H1 (cell line): ENCODE measurements around the gene UBN2. TPM values are rescaled to one million over a fixed set of nuclear protein-coding genes. Genes with fewer than 3 reads are reported as not detected.

Source experiments
- CTCF ChIA-PET: fragments of 300-600 bp; sonication (Branson Sonifier 250); formaldehyde crosslinking; loops from one replicate; lab custom pipeline; 2021; ENCODE audit not compliant: partially characterized antibody; lab: Charles Lee
- POLR2A ChIA-PET: fragments of 300-600 bp; sonication (Branson Sonifier 250); formaldehyde crosslinking; loops from one replicate; lab custom pipeline; 2021; ENCODE audit warnings: inconsistent platforms; ENCODE audit not compliant: partially characterized antibody; lab: Charles Lee
- DNase-seq, 2 experiments: peaks; one replicate each; pipeline versions ENCODE4 v3.0.0 to v3.0.0-alpha.2; 2010 to 2022; ENCODE audit warnings: low spot score in 2 of 2, low read depth in 1 of 2, mixed read lengths in 1 of 2
- FAIRE-seq: peaks from 2 replicates; lab custom pipeline; 2011; peaks lifted over from hg19 to GRCh38; lab: Jason Lieb, UNC
- H2AFZ ChIP-seq: 2 replicates; pipeline ENCODE4 v1.8.1; 2012; ENCODE audit warnings: low read length, inconsistent platforms
- H2AK5ac ChIP-seq: 2 replicates; pipeline ENCODE4 v1.6.1; 2013; ENCODE audit warnings: low read depth, low read length
- H2BK120ac ChIP-seq: replicated peaks from 2 replicates; pipeline ENCODE3; 2013; ENCODE audit warnings: low read depth, low read length, inconsistent platforms
- H2BK12ac ChIP-seq: 2 replicates; pipeline ENCODE4 v1.6.1; 2013; ENCODE audit warnings: low read depth, low read length
- H2BK15ac ChIP-seq: 2 replicates; pipeline ENCODE4 v1.6.1; 2013; ENCODE audit warnings: low read length
- H2BK20ac ChIP-seq: 2 replicates; pipeline ENCODE4 v1.6.1; 2013; ENCODE audit warnings: low read length
- H2BK5ac ChIP-seq: 2 replicates; pipeline ENCODE4 v1.6.1; 2013; ENCODE audit warnings: low read depth, low read length
- H3K14ac ChIP-seq: 2 replicates; pipeline ENCODE4 v1.6.1; 2013; ENCODE audit warnings: inconsistent platforms; ENCODE audit not compliant: insufficient read length
- H3K18ac ChIP-seq: 2 replicates; pipeline ENCODE4 v1.6.1; 2013; ENCODE audit warnings: low read length; ENCODE audit errors: extremely low read depth
- H3K23ac ChIP-seq: 2 replicates; pipeline ENCODE4 v1.6.1; 2013; ENCODE audit warnings: inconsistent platforms; ENCODE audit not compliant: insufficient read length
- H3K23me2 ChIP-seq: 2 replicates; pipeline ENCODE4 v1.6.1; 2013; ENCODE audit warnings: low read depth, low read length
- H3K27ac ChIP-seq: 2 replicates; pipeline ENCODE4 v1.6.1; 2011; ENCODE audit warnings: low read depth, low read length, inconsistent platforms
- H3K27me3 ChIP-seq, 4 experiments: replicated peaks in 1 of 4; 1 replicate in 1 of 4; 2 replicates in 3 of 4; pipeline versions ENCODE4 v1.6.1 to v1.8.1; 2011 to 2013; ENCODE audit warnings: low read length in 3 of 4, mild to moderate bottlenecking in 3 of 4, inconsistent platforms in 2 of 4, mixed read lengths in 2 of 4, moderate library complexity in 1 of 4; ENCODE audit not compliant: control insufficient read depth in 3 of 4, insufficient read depth in 3 of 4; ENCODE audit errors: extremely low read depth in 1 of 4
- H3K36me3 ChIP-seq, 4 experiments: 2 replicates each; pipeline versions ENCODE4 v1.6.1 to v1.8.1; 2011 to 2013; ENCODE audit warnings: mild to moderate bottlenecking in 4 of 4, low read length in 3 of 4, moderate library complexity in 2 of 4, control low read depth in 1 of 4, inconsistent platforms in 1 of 4; ENCODE audit not compliant: insufficient read depth in 4 of 4, control insufficient read depth in 2 of 4
- H3K4ac ChIP-seq: replicated peaks from 2 replicates; pipeline ENCODE3; 2013; ENCODE audit warnings: low read length, low read depth, mixed read lengths, inconsistent platforms; ENCODE audit not compliant: insufficient read length
- H3K4me1 ChIP-seq, 4 experiments: replicated peaks in 1 of 4; 1 replicate in 1 of 4; 2 replicates in 3 of 4; pipeline versions ENCODE4 v1.6.1 to v1.8.1; 2011 to 2013; ENCODE audit warnings: low read length in 3 of 4, inconsistent platforms in 2 of 4, mixed read lengths in 1 of 4; ENCODE audit not compliant: insufficient read depth in 4 of 4, control insufficient read depth in 3 of 4
- H3K4me2 ChIP-seq, 2 experiments: 2 replicates each; pipeline versions ENCODE4 v1.6.1 to v1.8.1; 2011 to 2013; ENCODE audit warnings: low read depth in 2 of 2, low read length in 2 of 2, control low read depth in 1 of 2, inconsistent platforms in 1 of 2, mild to moderate bottlenecking in 1 of 2; ENCODE audit not compliant: insufficient read depth in 1 of 2
- H3K4me3 ChIP-seq, 4 experiments: fragments of 200-600, 300-600 bp in 1 of 4; sonication (generic), shearing (Covaris generic), sonication (Bioruptor Twin) in 1 of 4; 2 replicates each; pipeline versions ENCODE4 v1.5.1 to v1.8.1; 2011 to 2016; ENCODE audit warnings: low read length in 4 of 4, low read depth in 3 of 4, control low read depth in 2 of 4, inconsistent platforms in 2 of 4, mild to moderate bottlenecking in 2 of 4, mixed read lengths in 1 of 4, moderate library complexity in 1 of 4; ENCODE audit not compliant: insufficient read depth in 2 of 4; ENCODE audit errors: extremely low read depth in 1 of 4
- H3K56ac ChIP-seq: replicated peaks from 2 replicates; pipeline ENCODE3; 2013; ENCODE audit warnings: low read depth, mild to moderate bottlenecking, mixed read lengths, low read length, inconsistent platforms; ENCODE audit not compliant: insufficient read length
- H3K79me1 ChIP-seq: 2 replicates; pipeline ENCODE4 v1.6.1; 2013; ENCODE audit warnings: low read depth, low read length, control low read depth
- H3K79me2 ChIP-seq, 2 experiments: 2 replicates each; pipeline versions ENCODE4 v1.6.1 to v1.8.1; 2012 to 2013; ENCODE audit warnings: low read length in 2 of 2, mild to moderate bottlenecking in 2 of 2, inconsistent platforms in 1 of 2; ENCODE audit not compliant: insufficient read depth in 2 of 2, control insufficient read depth in 1 of 2
- H3K9ac ChIP-seq, 4 experiments: replicated peaks in 1 of 4; 1 replicate in 1 of 4; 2 replicates in 3 of 4; pipeline versions ENCODE4 v1.6.1 to v1.8.1; 2011 to 2013; ENCODE audit warnings: low read depth in 3 of 4, low read length in 3 of 4, control low read depth in 2 of 4, mild to moderate bottlenecking in 2 of 4, moderate library complexity in 2 of 4, inconsistent platforms in 1 of 4; ENCODE audit errors: extremely low read depth in 1 of 4
- H3K9me3 ChIP-seq, 2 experiments: 2 replicates each; pipeline versions ENCODE4 v1.6.1 to v1.8.1; 2012 to 2013; ENCODE audit warnings: mild to moderate bottlenecking in 2 of 2, moderate library complexity in 2 of 2, control low read depth in 1 of 2, inconsistent platforms in 1 of 2, low read depth in 1 of 2, low read length in 1 of 2, mixed read lengths in 1 of 2; ENCODE audit not compliant: insufficient read depth in 2 of 2
- H4K20me1 ChIP-seq, 2 experiments: replicated peaks in 1 of 2; 2 replicates each; pipeline versions ENCODE3 to v1.8.1; 2011 to 2013; ENCODE audit warnings: inconsistent platforms in 2 of 2, low read length in 2 of 2, mild to moderate bottlenecking in 1 of 2; ENCODE audit not compliant: insufficient read depth in 2 of 2, control insufficient read depth in 1 of 2
- H4K5ac ChIP-seq: 2 replicates; pipeline ENCODE4 v1.6.1; 2013; ENCODE audit warnings: low read length, low read depth, mixed read lengths, inconsistent platforms; ENCODE audit not compliant: insufficient read length
- H4K8ac ChIP-seq: 2 replicates; pipeline ENCODE4 v1.8.0; 2013; ENCODE audit warnings: mild to moderate bottlenecking, moderate library complexity, low read length, inconsistent platforms; ENCODE audit not compliant: insufficient read depth; ENCODE audit errors: extremely low read depth
- H4K91ac ChIP-seq: replicated peaks from 2 replicates; pipeline ENCODE3; 2013; ENCODE audit warnings: low read length, mixed read lengths, inconsistent platforms; ENCODE audit not compliant: insufficient read length
- CHD2 ChIP-seq: IDR thresholded peaks from 2 replicates; pipeline ENCODE4 v1.6.1; 2012; ENCODE audit warnings: low read length, improper control_type of control experiment
- EP300 ChIP-seq, 2 experiments: IDR thresholded peaks; 1 replicate in 1 of 2; 2 replicates in 1 of 2; pipeline ENCODE4 v1.6.1; 2011 to 2012; ENCODE audit warnings: low read depth in 2 of 2, low read length in 2 of 2, mild to moderate bottlenecking in 2 of 2, borderline replicate concordance in 1 of 2, inconsistent platforms in 1 of 2, moderate library complexity in 1 of 2
- GABPA ChIP-seq: IDR thresholded peaks from 2 replicates; pipeline ENCODE4 v1.6.1; 2011; ENCODE audit warnings: mild to moderate bottlenecking, low read length, moderate library complexity, borderline replicate concordance; ENCODE audit not compliant: insufficient read depth
- JUN ChIP-seq: IDR thresholded peaks from 2 replicates; pipeline ENCODE4 v1.6.1; 2011; ENCODE audit warnings: low read depth, mild to moderate bottlenecking, improper control_type of control experiment, low read length
- MAX ChIP-seq: IDR thresholded peaks from 2 replicates; pipeline ENCODE4 v1.6.1; 2012; ENCODE audit warnings: inconsistent platforms
- RAD21 ChIP-seq, 2 experiments: IDR thresholded peaks in 1 of 2; conservative IDR thresholded peaks in 1 of 2; 2 replicates each; pipeline ENCODE4 v1.6.1; 2011; ENCODE audit warnings: low read depth in 2 of 2, low read length in 2 of 2, improper control_type of control experiment in 1 of 2, inconsistent platforms in 1 of 2, mild to moderate bottlenecking in 1 of 2, moderate library complexity in 1 of 2
- SP4 ChIP-seq: IDR thresholded peaks from 2 replicates; pipeline ENCODE4 v1.6.1; 2012; ENCODE audit warnings: low read length, inconsistent platforms
- WGBS, 2 experiments: shearing (Covaris generic) in 1 of 2; methylation state at CpG; one replicate each; pipeline versions ENCODE4 v1.1.6 to v1.1.7; 2013 to 2015; ENCODE audit warnings: low lambda C conversion rate in 2 of 2, mixed read lengths in 2 of 2, inconsistent platforms in 1 of 2, low coverage in 1 of 2, missing lambda C conversion rate in 1 of 2; ENCODE audit not compliant: insufficient replicate concordance in 2 of 2, insufficient coverage in 1 of 2, insufficient read length in 1 of 2; ENCODE audit errors: extremely low coverage in 1 of 2, missing lambda C conversion rate in 1 of 2; 5-methylcytosine and 5-hydroxymethylcytosine counted together
- polyA plus RNA-seq, 7 experiments: library from polyadenylated mRNA; depleted of rRNA in 3 of 7; stranded (reverse) in 5 of 7; unstranded in 2 of 7; fragments of >200 nt in 5 of 7; fragments of 200-250 nt in 2 of 7; gene quantifications; 1 replicate in 5 of 7; 2 replicates in 1 of 7; 4 replicates in 1 of 7; pipeline versions ENCODE4 v1.2.1 to v1.2.3, GENCODE V29; 2011 to 2013; ENCODE audit warnings: missing spikeins in 2 of 7, mixed read lengths in 2 of 7
- total RNA-seq: library from RNA; stranded (reverse); fragmentation: NEBNext Ultra II Directional; extraction: Animal tissue kit (Norgen Biotek cat#: 25700); gene quantifications from 2 replicates; pipeline ENCODE4 v1.2.1, GENCODE V29; 2021

The UBN2 gene
- total and polyA plus RNA-seq, 2 of the 8 experiments (the other 6 are each of a cell fraction or from before 2014, with no cell fraction given), result 4.1 to 39.6 TPM

- Histone ChIP-seq H3K56ac (no peak overlapping the region), H3K14ac (no peak overlapping the region), H2AK5ac (no peak overlapping the region), H4K20me1 (no peaks in the 10 kb centered on the region), H2BK12ac (no peak overlapping the region), H3K4ac (no peak overlapping the region), H3K4me3 (no peak overlapping the region), H3K9ac (no peak overlapping the region), H3K18ac (no peak overlapping the region), H2AFZ (no peak overlapping the region), H2BK20ac (no peak overlapping the region), H4K8ac (no peak overlapping the region), H2BK15ac (no peak overlapping the region), H4K91ac (no peak overlapping the region), H2BK120ac (no peak overlapping the region), H3K9me3 (no peaks in the 10 kb centered on the region), H3K27ac (no peak overlapping the region), H3K79me1 (no peaks in the 10 kb centered on the region), H3K23me2 (no peaks in the 10 kb centered on the region), H3K27me3 (no peaks in the 10 kb centered on the region), H3K36me3 (no peaks in the 10 kb centered on the region), H3K4me1 (no peaks in the 10 kb centered on the region), H2BK5ac (no peak overlapping the region), H3K23ac (no peak overlapping the region), H3K4me2 (no peak overlapping the region), H3K79me2 (no peaks in the 10 kb centered on the region), H4K5ac (no peak overlapping the region)
- DNase-seq, result no peak
- WGBS, 2 experiments, result 93% methylated on average over 5 of the region's 5 CpGs; no CpG with 5 or more reads in 1 of the 2 experiments
- ChIA-PET POLR2A (interaction anchor here (1.8 kb wide), 1 partner anchor 12 kb away, joined by 5 read pairs; no protein-coding TSS in a partner anchor), CTCF (interaction anchor here (0.6 to 8.9 kb wide), 3 partner anchors 12 to 649 kb away, joined by 3 to 54 read pairs (median 4); no protein-coding TSS in a partner anchor)
- no peak for FAIRE-seq
- TF ChIP-seq GABPA (no peak), RAD21 (IDR thresholded peaks at IDR 0.05 in 1 of 2, conservative IDR thresholded peaks at IDR 0.05 in 1 of 2; ENCODE audit: low read depth in 2 of 2, low read length in 2 of 2) (no peak), JUN (no peak), EP300 (IDR thresholded peaks at IDR 0.05; ENCODE audit: borderline replicate concordance in 1 of 2, low read depth in 2 of 2, low read length in 2 of 2) (no peak), SP4 (no peak), CHD2 (no peak), MAX (no peak)
These were observed 101.8 kb downstream of the UBN2 start for GRCh38 chr7:139332697-139333359.
